ENCODE data around the gene MAPK1IP1L. TPM values are rescaled to one million over a fixed set of nuclear protein-coding genes. Genes with fewer than 3 reads are reported as not detected.

The MAPK1IP1L gene
- total RNA-seq, 1 experiment from 2014 or later, result 97.9 TPM

- TF ChIP-seq FOXP4 (CRISPR knock-in tag; IDR thresholded peaks at IDR 0.05), result no peak
- TF ChIP-seq ZBTB43 (CRISPR knock-in tag; IDR thresholded peaks at IDR 0.05), result no peak
- no peak for TF ChIP-seq FOXJ3 (CRISPR knock-in tag; IDR thresholded peaks at IDR 0.05; ENCODE audit: borderline replicate concordance)
- TF ChIP-seq ZNF425 (CRISPR knock-in tag; conservative IDR thresholded peaks at IDR 0.05), result no peak
- no peak for TF ChIP-seq ZNF396 (CRISPR knock-in tag; IDR thresholded peaks at IDR 0.05; ENCODE audit: borderline replicate concordance)
- no peak for TF ChIP-seq GABPB1 (CRISPR knock-in tag; IDR thresholded peaks at IDR 0.05)
- no peak for TF ChIP-seq TEAD4 (CRISPR knock-in tag; IDR thresholded peaks at IDR 0.05)
- no peak for TF ChIP-seq PRDM15 (CRISPR knock-in tag; IDR thresholded peaks at IDR 0.05)
- no peak for TF ChIP-seq ZNF138 (CRISPR knock-in tag; conservative IDR thresholded peaks at IDR 0.05)
- no peak for TF ChIP-seq PRRX2 (CRISPR knock-in tag; IDR thresholded peaks at IDR 0.05)
- no peak for TF ChIP-seq ZNF416 (CRISPR knock-in tag; IDR thresholded peaks at IDR 0.05)
Measured at GRCh38 chr14:55114720-55115119, 63.3 kb downstream of the MAPK1IP1L start (continued).

- Mint-ChIP-seq H3K4me3 (no peak overlapping the region), H3K27me3 (ENCODE audit: low read depth) (peaks cover 2% of the 10 kb centered on the region; the same call in 1 of the 2 replicates), H3K9me3 (no peaks in the 10 kb centered on the region), H3K27ac (no peak overlapping the region), H3K4me1 (no peaks in the 10 kb centered on the region), H3K36me3 (no peaks in the 10 kb centered on the region)
- ChIA-PET CTCF (interaction anchor here (0.6 kb wide), 1 partner anchor 1026 kb away, joined by 3 read pairs; no protein-coding TSS in a partner anchor), POLR2A (no interaction called here)
- ATAC-seq, result no peak
- DNase-seq (ENCODE audit: low spot score), result no peak
- TF ChIP-seq FOXP1 (CRISPR knock-in tag; IDR thresholded peaks at IDR 0.05; ENCODE audit: borderline replicate concordance) (no peak), ZNF121 (CRISPR knock-in tag; IDR thresholded peaks at IDR 0.05) (peak; percentile 56; the same call in 1 of the 2 replicates), ATF6 (CRISPR knock-in tag; IDR thresholded peaks at IDR 0.05) (no peak), ZBTB43 (CRISPR knock-in tag; IDR thresholded peaks at IDR 0.05) (no peak)
Measured at GRCh38 chr14:55115460-55115859, 64.0 kb downstream of the MAPK1IP1L start.
